ENCODE data around the gene BPIFB4. TPM values are rescaled to one million over a fixed set of nuclear protein-coding genes. Genes with fewer than 3 reads are reported as not detected.

Gene BPIFB4
- total and polyA plus RNA-seq, 2 of the 4 experiments (the other 2 are of a cell fraction): not detected

DNA sequence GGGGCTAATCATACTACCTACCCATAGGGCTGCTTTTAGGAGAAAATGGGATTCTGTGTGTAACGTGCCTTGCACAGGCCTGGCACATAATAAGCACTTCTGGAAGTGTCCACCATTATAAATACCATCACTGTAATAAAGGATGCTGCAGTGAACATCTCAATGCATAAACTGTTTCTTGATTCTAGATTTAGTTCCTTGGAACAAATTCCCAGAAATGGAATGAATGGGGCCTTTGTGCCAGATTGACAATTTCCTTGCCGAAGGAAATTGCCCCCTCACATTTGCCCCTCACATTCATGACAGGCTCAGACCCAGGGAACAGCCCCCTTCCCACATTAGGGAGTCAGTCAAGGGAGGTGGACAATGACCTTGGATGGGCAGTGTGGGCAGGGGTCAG is 29.2 kb downstream of the BPIFB4 start:
- H2BK120ac ChIP-seq (ENCODE audit: low read depth, low read length): no peak overlapping the region
- in situ Hi-C loops (cut with MboI; ENCODE audit: low sequenced_read_pairs): no loop called here
- 0 out of 2 replicates have a peak, but pooled peaks cover 3% of the 10 kb centered on the region for H3K9me1 ChIP-seq (ENCODE audit: insufficient read depth, low read length)
- H2BK15ac ChIP-seq (ENCODE audit: low read depth, low read length): no peak overlapping the region
- BruUV-seq (replicated peaks): no TSS peak
- no peak overlapping the region for H3K4me2 ChIP-seq (ENCODE audit: low read depth, low read length)
- CTCF ChIA-PET: no interaction called here
- no peak overlapping the region for H2AK5ac ChIP-seq (ENCODE audit: low read depth, low read length)
- H3K79me1 ChIP-seq (ENCODE audit: low read depth in 1 of 2, low read length in 2 of 2): no peaks in the 10 kb centered on the region
- POLR2A ChIA-PET (ENCODE audit: unreplicated experiment): no interaction called here
- no peak for ATAC-seq (ENCODE audit: low read depth)
- H2BK20ac ChIP-seq (ENCODE audit: low read depth, low read length): no peak overlapping the region
- no peak overlapping the region for H2AK9ac ChIP-seq (replicated peaks; ENCODE audit: low read depth, low read length, poor library complexity)
- H3K9ac ChIP-seq (ENCODE audit: low read depth, low read length): no peak overlapping the region
- no peak for DNase-seq
- H2BK5ac ChIP-seq (ENCODE audit: low read depth, low read length, poor library complexity, severe bottlenecking): no peak overlapping the region
- no peaks in the 10 kb centered on the region for H3K36me3 ChIP-seq (ENCODE audit: control insufficient read depth, insufficient read depth, low read length)
- intact Hi-C loops (cut with micrococcal nuclease): no loop called here
- H3K4me1 ChIP-seq (ENCODE audit: control insufficient read depth, insufficient read depth, low read length): no peaks in the 10 kb centered on the region
- H3K14ac ChIP-seq (replicated peaks; ENCODE audit: low read depth, low read length): no peak overlapping the region
- TF ChIP-seq BHLHE40 (IDR thresholded peaks at IDR 0.05; ENCODE audit: low read depth, low read length) (no peak), RAD21 (IDR thresholded peaks at IDR 0.05; ENCODE audit: low read length) (no peak), RCOR1 (IDR thresholded peaks at IDR 0.05; ENCODE audit: insufficient replicate concordance, low read length) (no peak), POLR2A (IDR thresholded peaks at IDR 0.05; ENCODE audit: low read depth, low read length) (no peak), MXI1 (IDR thresholded peaks at IDR 0.05; ENCODE audit: borderline replicate concordance, low read depth, low read length) (no peak), CEBPB (IDR thresholded peaks at IDR 0.05; ENCODE audit: low read depth, low read length) (no peak), ELK1 (IDR thresholded peaks at IDR 0.05; ENCODE audit: borderline replicate concordance, low read depth, low read length) (no peak), RFX5 (IDR thresholded peaks at IDR 0.05; ENCODE audit: low read depth, low read length) (no peak), CHD1 (IDR thresholded peaks at IDR 0.05; ENCODE audit: low read depth, low read length) (no peak), MAFK (IDR thresholded peaks at IDR 0.05; ENCODE audit: low read depth, low read length) (no peak), FOS (IDR thresholded peaks at IDR 0.05; ENCODE audit: low read depth, low read length) (no peak), MAZ (IDR thresholded peaks at IDR 0.05; ENCODE audit: borderline replicate concordance, low read depth, low read length) (no peak), SMC3 (IDR thresholded peaks at IDR 0.05; ENCODE audit: low read depth, low read length) (no peak), NFE2L2 (IDR thresholded peaks at IDR 0.05; ENCODE audit: low read depth, low read length) (no peak)
- TF ChIP-seq, protein P1, sequence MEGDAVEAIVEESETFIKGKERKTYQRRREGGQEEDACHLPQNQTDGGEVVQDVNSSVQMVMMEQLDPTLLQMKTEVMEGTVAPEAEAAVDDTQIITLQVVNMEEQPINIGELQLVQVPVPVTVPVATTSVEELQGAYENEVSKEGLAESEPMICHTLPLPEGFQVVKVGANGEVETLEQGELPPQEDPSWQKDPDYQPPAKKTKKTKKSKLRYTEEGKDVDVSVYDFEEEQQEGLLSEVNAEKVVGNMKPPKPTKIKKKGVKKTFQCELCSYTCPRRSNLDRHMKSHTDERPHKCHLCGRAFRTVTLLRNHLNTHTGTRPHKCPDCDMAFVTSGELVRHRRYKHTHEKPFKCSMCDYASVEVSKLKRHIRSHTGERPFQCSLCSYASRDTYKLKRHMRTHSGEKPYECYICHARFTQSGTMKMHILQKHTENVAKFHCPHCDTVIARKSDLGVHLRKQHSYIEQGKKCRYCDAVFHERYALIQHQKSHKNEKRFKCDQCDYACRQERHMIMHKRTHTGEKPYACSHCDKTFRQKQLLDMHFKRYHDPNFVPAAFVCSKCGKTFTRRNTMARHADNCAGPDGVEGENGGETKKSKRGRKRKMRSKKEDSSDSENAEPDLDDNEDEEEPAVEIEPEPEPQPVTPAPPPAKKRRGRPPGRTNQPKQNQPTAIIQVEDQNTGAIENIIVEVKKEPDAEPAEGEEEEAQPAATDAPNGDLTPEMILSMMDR (conservative IDR thresholded peaks at IDR 0.05; ENCODE audit: low read depth, low read length): no peak
- TF ChIP-seq, protein P2, sequence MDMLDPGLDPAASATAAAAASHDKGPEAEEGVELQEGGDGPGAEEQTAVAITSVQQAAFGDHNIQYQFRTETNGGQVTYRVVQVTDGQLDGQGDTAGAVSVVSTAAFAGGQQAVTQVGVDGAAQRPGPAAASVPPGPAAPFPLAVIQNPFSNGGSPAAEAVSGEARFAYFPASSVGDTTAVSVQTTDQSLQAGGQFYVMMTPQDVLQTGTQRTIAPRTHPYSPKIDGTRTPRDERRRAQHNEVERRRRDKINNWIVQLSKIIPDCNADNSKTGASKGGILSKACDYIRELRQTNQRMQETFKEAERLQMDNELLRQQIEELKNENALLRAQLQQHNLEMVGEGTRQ (IDR thresholded peaks at IDR 0.05; ENCODE audit: low read depth, low read length): no peak
- no peak overlapping the region for H4K91ac ChIP-seq (ENCODE audit: insufficient read depth, low read depth, low read length)
- dilution Hi-C loops (cut with HindIII; ENCODE audit: low sequenced_read_pairs, unreplicated experiment): no loop called here
- H2AFZ ChIP-seq (replicated peaks; ENCODE audit: low read length, poor library complexity): no peak overlapping the region
- no peak overlapping the region for H4K5ac ChIP-seq (ENCODE audit: low read depth, low read length)
- no peak overlapping the region for H3K56ac ChIP-seq (ENCODE audit: extremely low read depth, insufficient read depth, low read length)
- no peaks in the 10 kb centered on the region for H3K9me3 ChIP-seq (ENCODE audit: control insufficient read depth, insufficient read depth, low read length)
- no peak overlapping the region for H3K23ac ChIP-seq (ENCODE audit: low read depth, low read length)
- peaks cover 3% of the 10 kb centered on the region; the same call in 1 of the 2 replicates for H3K27me3 ChIP-seq (ENCODE audit: control insufficient read depth, insufficient read depth, low read length)
- no peak overlapping the region for H3K4me3 ChIP-seq (ENCODE audit: insufficient read depth, low read depth, low read length)
- no peaks in the 10 kb centered on the region for H4K20me1 ChIP-seq (ENCODE audit: insufficient read depth, low read length)
- H3K27ac ChIP-seq (ENCODE audit: insufficient read depth, low read length): no peak overlapping the region
- H3K18ac ChIP-seq (ENCODE audit: low read depth, low read length): no peak overlapping the region
- no peak overlapping the region for H3K4ac ChIP-seq (ENCODE audit: low read depth, low read length)
- H4K8ac ChIP-seq (ENCODE audit: low read depth in 2 of 2, low read length in 2 of 2): no peak overlapping the region
- no CpG with 5 or more reads among the region's 2 CpGs for WGBS, 2 experiments (ENCODE audit: extremely low coverage in 2 of 2, insufficient read length in 1 of 2)

Data from IMR-90 (cell line).